Measurements from ENCODE around the gene PPP2CA.
"Not testable (repeated sequence)": the region's sequence is repeated elsewhere in the genome, so short reads cannot be mapped to it uniquely, and the experiment has no call there.

The PPP2CA gene

DNA sequence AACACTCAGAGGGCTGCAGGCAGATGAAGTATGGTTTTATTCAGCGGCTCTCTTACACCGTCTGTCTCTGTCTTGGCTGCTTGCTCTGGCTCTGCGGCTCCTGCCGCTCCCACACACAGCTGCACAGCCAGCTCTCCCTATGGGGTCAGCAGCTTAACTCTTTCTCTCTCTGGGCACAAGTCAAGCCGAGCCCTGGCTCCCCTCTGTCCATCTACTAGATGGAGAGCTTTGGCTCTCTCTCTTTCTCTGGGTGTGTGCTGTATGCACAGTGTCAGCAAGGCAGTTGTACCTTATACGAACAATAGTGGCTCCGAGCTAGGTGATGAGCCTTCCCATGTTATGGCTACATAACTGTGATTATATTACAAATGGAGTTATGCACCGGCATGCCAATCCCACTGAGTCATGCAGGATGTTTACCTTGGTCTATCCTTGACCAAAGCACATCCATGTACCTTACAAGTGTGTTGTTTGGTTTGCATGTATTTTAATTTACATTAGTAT is 19.3 kb upstream of the PPP2CA start:
- DNase-seq: peak; percentile 70

- DNase-seq: peak; percentile 49
These were observed 16.3 kb upstream of the PPP2CA start for GRCh38 chr5:134242146-134242545.

DNA sequence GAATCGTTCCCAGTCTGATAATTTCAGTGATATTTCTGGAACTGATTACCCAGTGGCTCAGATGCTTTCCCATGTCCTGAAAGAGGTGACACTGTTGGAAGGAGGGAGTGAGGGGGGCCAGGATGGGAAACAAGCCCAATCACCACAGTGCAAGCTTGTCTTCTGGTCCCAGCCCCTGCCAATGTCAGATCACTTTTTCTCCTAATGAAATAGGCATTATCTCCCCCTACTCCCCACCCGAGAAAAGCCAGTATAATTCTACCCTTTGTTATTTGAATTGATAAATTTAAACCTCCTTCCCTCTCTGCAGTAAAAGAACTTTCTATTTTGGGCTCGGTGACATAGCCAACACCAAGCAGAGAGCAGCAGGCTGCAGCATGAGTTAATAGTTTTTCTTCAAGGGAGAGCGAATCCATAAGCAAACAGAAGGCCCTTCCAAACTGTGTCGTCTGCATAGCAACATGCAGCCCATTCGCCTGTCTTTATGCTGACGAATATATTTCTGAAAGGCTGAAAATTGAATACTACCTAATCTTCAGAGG is 14.6 kb upstream of the PPP2CA start:
- DNase-seq: peak; percentile 77

DNA sequence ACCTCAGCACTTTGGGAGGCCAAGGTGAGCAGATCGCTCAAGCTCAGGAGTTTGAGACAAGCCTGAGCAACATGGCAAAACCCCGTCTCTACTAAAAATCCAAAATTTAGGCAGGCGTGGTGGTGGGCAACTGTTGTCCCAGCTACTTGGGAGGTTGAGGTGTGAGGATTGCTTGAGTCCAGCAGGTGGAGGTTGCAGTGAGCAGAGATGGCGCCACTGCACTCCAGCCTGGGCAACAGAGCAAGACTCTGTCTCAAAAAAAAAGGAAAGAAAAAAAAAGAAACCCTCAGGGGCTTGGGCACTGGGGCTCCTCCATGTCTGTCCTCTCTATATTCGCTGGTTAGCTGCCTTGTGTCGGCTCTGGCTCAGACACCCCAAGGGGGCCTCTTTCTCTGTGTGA is 10.9 kb upstream of the PPP2CA start:
- DNase-seq: no peak

DNA sequence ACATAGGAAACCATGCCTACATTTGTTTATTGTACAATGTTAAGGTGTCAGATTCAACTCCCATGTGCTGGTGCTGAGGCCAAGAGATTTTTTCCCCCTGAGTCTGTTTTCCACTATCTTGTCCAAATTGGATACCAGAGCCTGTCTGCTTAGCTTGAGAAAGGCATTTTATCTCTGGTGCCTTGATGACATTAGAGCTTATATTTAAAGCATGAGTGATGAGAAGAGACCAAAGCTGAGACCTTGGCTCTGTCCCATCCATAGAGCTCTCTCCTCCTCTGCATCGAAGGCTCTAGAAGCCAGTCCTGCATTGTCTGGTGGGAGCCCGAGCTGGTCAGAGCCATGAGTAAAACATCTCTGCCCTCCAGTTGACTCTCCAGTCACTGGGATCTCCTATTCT is 10.4 kb upstream of the PPP2CA start:
- DNase-seq: no peak

DNA sequence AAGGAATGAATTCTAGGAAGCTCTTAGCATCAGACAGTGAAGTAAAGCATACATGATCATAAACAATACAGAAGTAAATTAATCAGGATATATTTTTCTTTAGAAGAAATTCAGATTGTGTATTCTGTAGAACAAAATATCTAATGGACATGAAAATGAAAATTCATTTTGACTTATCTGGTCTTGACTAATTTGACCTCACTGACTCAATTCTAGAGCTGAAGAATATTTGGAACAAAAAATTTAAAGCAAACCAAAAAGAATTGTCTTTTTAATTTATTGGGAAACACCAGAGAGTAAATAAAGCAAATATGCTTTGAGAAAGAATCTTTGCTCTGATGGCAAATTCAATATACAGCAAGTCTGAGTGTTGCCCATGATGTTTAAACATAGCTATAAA is 2.8 kb upstream of the PPP2CA start:
- DNase-seq: no peak

DNA sequence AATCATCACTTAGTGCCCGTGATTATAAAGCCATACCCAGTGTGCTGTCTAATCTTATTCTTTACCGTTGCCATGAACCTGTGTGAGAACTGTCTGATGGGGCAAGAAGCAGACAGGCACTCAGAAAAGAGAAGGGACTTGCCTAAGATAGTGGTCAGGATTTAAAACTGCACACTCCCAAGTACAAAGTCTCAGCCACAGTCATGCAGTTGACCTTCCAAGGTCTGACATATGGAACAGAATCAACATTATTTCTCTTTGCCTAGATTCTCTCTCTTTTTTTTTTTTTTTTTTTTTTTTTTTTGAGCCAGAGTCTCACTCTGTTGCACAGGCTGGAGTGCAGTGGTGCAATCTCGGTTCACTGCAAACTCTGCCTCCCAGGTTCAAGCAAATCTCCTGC is 1.9 kb upstream of the PPP2CA start:
- DNase-seq: no peak

DNA sequence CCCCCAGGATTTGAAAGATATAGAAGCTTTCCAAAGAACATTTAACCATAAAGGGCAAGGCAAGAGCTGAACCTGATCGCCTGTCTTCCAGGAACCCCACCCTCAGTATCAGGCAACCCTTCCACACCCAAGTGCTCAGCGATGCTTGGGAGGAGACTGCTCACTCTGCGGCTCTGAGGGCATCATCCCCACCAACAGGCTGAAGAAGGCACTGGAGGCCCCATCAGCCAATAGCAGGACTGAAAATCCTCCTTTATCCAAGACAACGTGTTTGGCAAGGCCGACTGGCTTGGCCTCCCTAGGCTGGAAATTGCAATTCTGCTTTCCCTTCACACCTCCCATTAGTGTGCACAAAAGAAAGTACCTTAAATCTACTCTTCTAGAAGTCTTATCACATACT is 1.4 kb upstream of the PPP2CA start:
- peak; percentile 42 for DNase-seq

GRCh38 chr5:134226441-134227192 is 744 bp upstream of the PPP2CA start:
- DNase-seq: no peak

DNA sequence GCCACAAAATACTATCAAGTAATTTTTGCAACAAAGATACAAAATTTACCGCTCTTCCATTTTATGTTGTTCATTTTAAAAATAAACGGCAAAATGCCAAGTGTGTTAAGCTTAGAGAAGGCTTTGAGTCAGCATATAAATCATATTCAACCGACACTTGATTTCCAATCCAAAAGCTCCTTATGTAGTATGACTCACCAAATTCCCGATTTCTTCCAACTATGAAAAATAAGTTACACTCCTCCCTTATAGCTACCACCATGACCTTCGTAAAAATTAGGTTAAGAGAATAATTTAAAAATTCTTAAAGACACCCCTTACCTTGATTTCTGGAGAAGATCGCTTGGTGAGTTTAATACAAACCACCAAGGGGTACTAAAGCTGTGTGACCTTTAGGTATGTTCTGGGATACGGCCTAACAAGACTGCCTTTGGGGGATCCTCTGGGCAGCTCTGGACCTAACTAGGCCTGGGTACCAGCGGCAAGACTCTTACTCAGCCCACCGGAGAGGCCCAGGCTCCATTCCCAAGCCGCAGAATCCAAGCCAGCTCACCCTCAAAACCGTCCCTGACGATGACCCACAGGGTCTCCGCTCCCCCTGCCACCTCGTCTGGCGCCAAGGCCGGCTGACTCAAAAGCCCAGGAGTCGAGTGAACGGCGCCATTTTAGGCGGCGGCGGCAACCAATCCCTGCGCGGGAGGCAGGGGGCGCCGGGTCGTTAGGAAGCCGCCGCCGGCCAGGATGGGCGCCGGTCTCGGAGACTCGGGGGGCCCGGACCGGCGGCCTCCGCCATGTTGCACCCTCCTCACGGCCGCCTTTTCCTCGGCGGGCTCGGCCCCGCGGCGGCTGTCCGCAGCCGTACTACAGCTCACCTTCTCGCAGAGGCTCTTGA is 739 bp downstream of the PPP2CA start:
- DNase-seq: peak; percentile 82

GRCh38 chr5:134223406-134224248 is 2.2 kb downstream of the PPP2CA start:
- DNase-seq: no peak

- DNase-seq: not testable (repeated sequence)
These were observed 4.2 kb downstream of the PPP2CA start for GRCh38 chr5:134221690-134222089.

- DNase-seq: no peak
These were observed 10.1 kb downstream of the PPP2CA start for GRCh38 chr5:134215757-134216156.

DNA sequence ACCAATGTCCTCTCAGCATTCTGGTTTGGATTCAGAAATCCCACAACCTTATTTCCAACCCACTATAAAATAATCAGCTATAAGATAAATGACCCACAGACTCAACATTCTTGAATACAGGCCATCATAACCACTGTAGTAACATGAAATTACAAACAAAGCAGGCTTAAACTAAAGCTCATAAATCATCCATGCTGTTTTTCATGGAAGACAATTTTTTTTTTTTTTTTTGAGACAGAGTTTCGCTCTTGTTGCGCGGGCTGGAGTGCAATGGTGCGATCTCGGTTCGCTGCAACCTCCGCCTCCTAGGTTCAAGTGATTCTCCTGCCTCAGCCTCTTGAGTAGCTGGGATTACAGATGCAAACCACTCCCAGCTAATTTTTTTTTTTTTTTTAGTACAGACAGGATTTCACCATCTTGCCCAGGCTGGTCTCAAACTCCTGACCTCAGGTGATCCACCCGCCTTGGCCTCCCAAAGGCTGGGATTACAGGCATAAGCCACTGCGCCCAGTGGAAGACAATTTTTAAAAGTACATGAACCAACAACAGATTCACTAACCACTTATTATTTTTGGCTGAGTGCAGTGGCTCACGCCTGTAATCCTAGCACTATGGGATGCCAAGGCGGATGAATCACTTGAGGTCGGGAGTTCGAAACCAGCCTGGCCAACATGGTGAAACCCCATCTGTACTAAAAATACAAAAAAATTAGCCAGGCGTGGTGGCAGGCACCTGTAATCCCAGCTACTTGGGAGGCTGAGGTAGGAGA is 14.4 kb downstream of the PPP2CA start:
- DNase-seq: not testable (repeated sequence)

DNA sequence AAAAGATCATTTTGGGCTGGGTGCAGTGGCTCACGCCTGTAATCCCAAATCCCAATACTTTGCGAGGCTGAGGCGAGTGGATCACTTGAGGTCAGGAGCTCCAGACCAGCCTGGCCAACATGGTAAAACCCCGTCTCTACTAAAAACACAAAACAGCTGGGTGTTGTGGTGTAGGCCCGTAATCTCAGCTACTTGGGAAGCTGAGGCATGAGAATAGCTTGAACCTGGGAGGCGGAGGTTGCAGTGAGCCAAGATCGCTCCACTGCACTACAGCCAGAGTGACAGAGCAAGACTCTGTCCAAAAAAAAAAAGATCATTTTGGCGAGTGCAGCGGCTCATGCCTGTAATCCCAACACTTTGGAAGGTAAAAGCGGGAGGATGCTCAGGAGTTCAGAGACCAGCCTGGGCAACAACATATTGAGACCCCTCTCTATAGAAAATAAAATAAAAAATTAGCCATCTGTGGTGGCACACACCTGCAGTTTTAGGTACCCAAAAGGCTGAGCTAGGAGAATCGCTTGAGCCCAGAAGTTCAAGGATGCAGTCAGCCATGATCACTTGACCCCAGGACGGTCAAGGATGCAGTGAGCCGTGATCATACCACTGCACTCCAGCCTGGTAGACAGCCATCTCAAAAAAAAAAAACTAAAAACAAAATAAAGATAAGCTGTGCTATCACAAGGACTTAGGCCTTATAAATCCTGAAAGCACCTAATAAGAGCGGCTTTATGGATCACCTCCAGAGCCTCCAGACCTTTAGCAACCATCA is 16.2 kb downstream of the PPP2CA start:
- DNase-seq: no peak

- DNase-seq: no peak
These were observed 18.2 kb downstream of the PPP2CA start for GRCh38 chr5:134207696-134208095.

DNA sequence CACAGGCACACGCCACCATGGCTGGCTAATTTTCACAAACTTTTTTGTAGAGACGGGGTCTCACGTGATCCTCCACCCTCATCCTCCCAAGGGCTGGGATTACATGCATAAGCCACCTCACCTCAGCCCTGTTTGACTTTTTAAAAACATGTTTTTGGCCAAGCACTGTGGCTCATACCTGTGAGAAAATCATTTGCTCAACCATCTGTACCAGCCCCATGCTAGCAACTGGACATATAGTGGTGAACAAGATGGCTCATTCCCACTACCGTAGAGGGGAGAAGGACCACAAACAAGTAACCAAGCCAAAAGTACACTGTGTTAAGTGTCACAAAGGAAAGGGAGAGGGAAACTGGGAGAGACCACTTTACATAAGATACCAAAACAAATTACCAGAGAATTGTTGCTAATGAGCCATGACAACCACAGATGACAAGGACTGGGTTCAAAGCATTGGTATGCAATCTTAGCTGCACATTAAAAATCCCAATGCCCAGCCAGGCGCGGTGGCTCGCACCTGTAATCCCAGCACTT is 19.2 kb downstream of the PPP2CA start:
- no peak for DNase-seq

DNA sequence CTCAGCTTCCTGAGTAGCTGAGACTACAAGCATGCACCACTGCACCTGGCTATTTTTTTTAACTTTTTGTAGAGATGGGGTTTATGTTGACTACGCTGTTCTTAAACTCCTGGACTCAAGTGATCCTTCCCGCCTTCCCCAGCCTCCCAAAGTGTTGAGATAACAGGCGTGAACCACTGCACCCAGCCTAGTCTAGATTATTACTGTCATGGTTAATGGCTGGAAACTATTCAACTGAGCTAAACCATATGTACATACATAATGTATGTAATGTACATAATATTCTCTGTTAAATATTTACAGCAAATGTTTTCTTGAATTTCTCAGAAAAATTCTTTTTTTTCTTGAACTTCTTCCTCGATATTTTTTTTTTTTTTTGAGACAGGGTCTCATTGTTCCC is 21.3 kb downstream of the PPP2CA start:
- DNase-seq: no peak

GRCh38 chr5:134203630-134204029 is 22.2 kb downstream of the PPP2CA start:
- DNase-seq: no peak

DNA sequence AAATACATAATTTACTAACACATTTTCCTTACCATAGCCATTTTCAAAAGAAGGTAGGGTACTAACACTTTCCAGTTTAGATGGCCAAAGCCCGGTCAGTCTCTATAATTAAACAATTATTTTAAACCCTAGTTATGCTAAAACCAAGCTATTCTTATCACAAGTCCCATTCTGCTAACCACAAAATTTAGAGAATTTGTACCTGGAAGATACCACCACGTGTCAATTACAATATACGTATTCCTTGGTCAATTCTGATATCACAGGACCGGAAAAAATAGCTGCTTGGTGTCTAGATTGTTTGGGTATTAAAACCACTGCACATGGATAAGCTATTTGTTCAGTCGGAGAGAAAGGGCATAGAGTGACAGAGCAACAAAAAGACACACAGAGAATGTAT is 30.2 kb downstream of the PPP2CA start:
- DNase-seq: no peak

GRCh38 chr5:134189031-134189430 is 36.8 kb downstream of the PPP2CA start:
- DNase-seq: no peak
